GM21360 (cell line): ENCODE measurements around the gene TAF15.

Source experiments
- ATAC-seq: cut with Tn5 transposase; IDR thresholded peaks from one replicate; pipeline ENCODE4 v1.9.1; 2021; ENCODE audit warnings: mild to moderate bottlenecking, moderate library complexity; ENCODE audit not compliant: unreplicated experiment

The TAF15 gene

DNA sequence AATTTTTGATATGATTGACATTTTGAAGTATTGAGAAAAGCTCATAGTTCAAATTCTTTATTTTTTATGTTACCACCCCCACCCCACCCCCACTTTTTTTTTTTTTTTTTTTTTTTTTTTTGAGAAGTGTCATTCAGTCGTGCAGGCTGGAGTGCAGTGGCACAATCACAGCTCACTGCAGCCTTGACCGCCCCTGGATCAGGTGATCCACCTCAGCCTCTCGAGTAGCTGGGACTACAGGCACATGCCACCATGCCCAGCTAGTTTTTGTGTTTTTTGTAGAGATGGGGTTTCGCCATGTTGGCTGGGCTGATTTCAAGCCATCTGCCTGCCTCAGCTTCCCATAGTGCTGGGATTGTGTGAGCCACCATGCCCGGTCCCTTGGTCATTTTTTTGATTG is 7.4 kb downstream of the TAF15 start:
- no peak for ATAC-seq

DNA sequence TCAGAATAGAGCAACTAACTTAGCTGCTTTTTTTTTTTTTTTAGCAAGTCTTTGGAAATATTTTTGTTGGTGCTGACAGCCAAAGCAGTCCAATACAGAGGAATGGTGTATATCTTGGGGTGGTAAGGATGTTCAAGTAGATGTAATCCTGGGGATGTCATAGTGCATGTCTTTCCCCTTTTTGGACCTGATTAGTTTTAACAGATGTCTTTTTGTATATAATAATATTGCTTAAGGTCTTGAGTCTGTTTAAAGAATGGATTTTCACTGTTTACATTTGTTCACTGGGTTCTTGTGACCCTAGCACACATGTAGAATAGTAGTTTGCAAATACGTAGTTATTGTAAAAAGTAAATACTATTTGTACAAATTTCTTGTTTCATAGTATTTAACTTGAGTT is 7.9 kb downstream of the TAF15 start:
- ATAC-seq, result no peak

DNA sequence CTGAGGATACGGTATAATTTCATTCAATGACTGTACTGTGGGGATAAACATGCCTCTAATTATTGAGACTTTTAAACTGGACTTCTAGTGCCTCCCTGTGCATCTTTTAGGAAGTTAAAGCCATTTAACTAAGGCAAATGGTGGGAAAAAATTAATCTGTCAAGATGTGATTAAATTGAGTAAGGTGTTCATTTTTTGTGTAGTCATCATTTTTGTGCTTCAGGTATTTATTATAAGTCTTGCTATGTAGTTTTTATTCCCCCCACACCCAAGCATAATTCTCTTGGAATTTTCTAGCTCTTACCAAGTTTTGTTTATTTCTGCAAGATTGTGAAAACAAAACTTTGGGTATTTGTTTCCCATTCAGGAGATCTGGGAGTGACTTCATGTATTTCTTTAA is 10.2 kb downstream of the TAF15 start:
- ATAC-seq, result no peak

DNA sequence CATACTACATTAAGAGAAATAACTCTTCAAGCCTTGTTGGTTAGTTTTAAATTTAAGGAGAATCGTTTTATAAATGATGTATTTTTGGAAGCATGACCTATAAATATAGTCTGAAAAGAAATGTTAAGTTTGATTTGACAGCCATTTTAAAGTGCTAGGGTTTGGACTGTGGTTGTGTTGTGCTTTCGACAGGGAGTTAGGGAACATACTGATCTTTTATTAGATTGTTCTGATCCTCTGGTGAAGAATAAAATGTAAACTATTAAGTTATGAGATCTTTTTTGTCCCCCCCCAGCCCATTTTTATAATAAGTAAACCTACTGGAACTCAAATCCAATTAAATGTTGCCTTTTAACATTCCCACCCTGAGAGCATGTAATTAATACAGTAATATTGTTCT is 12.0 kb downstream of the TAF15 start:
- no peak for ATAC-seq

DNA sequence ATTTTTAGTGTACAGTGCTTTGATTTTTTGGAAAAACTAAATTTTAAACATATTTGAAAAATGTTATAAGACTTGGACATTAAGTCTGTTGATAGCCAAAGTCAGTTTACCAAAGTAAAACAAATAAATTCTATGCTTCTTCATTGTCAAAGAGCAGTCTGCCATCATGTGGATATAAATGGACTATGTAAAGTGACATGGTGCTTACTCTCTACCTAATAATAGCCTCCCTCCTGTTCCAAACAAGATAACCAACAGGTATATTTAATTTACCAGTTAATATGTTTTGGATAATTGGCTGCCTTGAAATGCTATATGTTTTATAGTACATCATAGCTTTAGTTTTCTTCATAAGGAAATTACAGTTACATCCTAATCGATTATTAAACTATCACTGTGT is 15.9 kb downstream of the TAF15 start:
- ATAC-seq, result no peak

DNA sequence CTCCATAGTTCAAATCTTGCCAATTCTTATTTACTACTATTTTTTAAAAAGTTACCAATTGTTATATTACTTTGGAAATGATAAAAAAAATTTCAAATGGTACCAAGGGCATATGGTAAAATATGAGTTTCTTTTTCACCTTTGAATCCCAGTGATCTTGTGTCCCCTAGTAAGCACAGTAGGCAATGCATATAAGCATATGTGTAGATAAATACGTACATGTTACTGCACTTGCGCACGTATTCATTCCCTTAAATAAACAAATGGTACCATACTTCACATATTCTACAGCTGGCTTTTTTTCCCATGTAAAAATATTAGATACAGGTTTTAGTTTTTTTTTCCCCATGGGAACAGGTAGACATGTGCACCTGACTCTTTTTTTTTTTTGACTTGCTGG is 31.8 kb downstream of the TAF15 start:
- no peak for ATAC-seq

DNA sequence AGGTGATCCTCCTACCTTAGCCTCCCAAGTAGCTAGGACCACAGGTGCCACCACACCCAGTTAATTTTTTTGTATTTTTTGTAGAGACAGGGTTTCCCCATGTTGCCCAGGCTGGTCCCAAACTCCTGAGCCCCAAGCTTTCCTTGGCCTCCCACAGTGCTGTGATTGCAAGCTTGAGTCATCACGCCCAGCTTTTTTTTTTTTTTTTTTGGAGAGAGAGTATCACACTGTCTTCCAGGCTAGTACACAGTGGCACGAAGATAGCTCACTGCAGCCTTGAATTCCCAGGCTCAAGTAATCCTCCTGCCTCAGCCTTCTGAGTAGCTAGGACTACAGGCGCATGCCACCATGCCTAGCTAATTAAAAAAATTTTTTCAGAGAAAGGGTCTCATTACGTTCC is 32.2 kb downstream of the TAF15 start:
- no peak for ATAC-seq

DNA sequence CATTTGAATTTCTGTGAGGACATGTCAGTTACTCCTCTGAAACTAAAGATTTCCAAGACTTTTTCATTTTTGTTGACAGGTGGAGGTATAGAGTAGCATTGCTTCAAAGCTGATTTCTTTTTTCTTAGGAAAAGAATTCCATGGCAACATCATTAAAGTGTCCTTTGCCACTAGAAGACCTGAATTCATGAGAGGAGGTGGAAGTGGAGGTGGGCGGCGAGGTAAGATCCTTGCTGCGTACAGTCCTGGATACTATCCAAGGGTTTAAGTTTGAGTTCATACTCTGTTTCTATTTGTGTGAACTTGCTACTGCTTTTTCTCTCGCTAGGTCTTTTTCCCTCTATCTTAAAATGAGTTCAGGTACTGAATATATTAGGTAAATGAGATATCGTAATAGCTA is 33.0 kb downstream of the TAF15 start:
- no peak for ATAC-seq

DNA sequence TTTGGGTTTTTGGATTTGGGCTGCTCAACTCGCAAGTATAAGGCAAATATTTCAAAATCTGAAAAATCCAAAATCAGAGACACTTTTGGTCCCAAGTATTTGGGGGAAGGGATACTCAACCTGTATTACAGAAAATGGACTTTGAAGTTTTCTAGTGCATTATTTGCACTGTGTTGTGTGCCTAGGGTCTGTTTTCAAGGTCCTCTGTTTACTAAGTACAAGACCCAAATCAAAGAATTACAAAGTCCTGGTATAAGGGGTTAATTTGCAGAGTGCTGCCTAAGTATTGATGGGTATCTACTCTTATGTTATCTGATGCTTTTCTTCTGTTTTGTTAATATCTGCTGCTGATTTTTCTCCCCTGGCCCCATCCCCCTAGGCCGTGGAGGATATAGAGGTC is 34.4 kb downstream of the TAF15 start:
- ATAC-seq, result no peak

DNA sequence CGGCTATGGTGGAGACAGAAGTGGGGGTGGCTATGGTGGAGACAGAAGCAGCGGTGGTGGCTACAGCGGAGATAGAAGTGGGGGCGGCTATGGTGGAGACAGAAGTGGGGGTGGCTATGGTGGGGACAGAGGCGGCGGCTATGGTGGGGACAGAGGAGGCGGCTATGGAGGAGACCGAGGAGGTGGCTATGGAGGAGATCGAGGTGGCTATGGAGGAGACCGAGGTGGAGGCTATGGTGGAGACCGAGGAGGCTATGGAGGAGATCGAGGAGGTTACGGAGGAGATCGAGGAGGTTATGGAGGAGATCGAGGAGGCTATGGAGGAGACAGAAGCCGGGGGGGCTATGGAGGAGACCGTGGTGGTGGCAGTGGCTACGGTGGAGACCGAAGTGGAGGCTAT is 35.3 kb downstream of the TAF15 start:
- no peak for ATAC-seq

DNA sequence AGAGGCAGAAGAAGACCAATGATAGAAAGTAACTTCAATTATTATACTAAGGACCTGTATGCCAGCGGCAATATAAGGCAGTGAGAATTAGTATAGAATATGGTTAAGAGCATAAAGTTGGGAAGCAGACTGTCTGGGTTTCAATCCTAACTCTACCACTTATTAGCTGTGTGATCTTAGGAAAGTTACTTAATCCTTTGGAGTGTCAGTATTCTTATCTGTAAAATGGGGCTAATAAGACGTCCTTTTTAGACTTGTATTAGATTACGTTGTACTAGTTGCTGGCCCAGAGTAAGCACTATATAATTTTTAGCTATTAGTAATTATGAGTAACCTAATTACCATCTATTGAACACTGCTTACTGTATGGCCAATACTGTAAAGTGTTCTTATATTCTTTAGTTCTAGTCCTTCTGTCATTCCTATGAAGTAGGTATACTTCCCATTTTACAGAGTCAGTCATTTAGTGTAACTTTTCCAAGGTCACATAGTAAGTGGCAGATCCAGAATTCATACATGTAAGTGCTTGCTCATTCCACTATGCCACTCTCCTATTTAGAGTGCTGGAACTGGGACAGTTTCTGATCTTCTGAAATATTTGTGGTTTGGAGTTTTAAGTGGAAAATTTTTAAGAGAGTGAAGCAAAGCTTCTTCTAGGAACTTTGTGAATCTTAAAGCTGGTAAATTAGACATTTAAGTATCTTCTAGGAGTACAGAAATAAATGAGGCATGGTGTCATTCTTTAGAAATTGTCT is 36.9 kb downstream of the TAF15 start:
- no peak for ATAC-seq

DNA sequence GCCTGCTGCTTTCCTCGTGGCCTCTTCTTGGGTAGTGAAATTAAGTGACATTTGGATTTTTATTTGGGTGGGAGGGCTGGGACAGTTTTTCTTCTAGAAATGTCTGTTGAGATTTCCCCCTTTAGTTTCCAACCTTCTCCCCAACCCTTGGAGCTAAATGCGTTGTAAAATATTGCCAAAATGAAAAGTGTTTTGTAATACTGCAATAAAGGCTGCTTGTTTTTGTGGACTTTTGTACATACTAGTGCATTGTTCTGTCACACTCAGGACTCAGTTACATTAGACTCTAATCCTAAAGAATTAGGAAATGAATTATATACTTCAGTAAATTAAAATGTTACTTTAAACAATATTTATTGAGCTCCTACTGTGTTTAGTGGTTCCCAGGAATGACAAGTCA is 37.7 kb downstream of the TAF15 start:
- ATAC-seq, result no peak

DNA sequence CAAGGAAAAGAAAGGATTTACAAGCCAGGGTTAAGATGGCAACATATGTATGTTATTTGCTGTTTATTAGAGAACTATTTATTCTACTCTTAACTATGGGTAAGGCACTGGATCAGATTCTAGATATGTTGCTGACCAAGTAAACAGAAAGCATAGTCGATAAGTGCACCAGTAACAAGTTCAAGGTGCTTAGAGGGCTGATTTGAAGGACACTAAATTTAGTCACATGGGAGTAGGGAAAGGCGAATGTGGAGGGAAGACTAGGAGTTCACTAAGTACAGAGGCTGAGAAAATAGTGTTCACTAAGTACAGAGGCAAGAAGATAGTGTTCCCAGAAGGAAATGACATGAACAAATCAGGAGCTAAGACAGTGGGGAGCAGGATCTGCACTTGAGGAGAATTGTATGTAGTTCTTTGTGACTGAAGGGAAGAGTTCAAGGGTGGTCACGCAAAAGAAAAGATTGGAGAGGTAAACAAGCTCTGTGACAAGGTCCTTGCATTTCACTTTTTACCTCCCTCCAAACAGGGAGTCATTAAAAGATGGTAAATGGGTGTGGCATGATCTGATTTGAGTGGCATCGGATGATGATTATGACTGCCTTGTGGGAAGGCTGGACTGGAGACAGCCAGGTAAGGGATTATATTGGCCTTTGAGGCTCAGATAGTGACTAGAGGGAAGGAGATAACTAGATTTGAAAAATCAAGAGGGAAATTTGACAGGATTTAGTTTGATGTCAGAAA is 38.5 kb downstream of the TAF15 start:
- ATAC-seq, result no peak

DNA sequence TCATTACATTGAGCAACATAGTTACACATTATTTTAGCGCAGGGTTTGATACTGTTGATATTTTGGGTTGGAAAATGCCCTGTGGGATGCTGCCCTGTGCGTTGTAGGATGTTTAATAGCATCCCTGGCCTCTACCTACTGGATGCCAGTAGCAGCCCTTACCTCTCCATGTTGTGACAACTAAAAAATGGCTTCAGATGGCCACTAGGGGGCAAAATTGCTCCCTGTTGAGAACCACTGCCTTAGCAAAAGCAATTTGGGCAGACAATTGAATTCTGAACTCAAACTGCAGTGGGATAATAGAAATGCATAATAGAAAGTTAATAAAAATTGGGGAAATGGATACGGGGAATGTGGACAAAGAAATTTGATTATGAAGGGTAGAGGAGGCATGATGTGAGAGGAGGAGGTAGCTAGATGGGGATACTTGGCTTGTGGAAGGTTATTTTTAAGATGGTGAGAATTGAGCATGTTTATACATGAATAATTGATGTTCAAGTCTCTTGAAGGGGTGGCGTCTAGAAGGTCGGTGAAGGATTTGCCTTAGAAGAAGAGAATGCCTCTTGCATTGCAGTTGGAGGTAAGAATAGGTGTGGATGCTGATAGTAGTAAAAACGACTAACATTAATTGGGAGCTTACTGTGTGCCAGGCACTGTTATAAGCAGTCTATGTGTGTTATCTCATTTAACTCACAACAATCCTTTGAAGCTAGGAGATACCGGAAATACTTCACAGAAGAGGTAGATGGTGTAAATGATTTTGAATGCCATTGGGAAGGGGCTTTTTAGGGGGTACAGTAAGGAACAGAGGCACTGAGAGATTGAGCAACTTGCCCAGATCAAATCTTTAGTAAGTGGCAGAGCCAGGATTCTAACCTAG is 40.4 kb downstream of the TAF15 start:
- no peak for ATAC-seq

DNA sequence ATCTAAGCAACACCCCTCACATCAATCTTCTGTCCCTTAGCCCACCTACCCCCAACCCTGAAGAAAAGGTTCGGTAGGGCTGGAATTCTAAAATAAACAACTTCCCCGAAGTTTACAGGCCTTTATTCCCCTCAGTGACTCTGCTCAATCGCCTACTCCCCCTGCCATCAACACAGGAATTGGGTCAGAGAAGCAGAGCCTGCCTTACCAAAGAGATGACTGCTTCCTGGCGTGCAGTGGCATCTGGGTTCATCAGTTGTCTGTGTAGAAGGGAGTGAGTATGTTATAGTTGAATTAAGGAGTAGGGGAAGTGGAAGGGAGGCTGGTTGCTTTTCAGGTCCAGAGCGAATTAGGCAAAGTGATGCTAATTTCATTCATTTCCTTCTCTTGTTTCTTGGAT is 46.7 kb downstream of the TAF15 start:
- ATAC-seq, result no peak

DNA sequence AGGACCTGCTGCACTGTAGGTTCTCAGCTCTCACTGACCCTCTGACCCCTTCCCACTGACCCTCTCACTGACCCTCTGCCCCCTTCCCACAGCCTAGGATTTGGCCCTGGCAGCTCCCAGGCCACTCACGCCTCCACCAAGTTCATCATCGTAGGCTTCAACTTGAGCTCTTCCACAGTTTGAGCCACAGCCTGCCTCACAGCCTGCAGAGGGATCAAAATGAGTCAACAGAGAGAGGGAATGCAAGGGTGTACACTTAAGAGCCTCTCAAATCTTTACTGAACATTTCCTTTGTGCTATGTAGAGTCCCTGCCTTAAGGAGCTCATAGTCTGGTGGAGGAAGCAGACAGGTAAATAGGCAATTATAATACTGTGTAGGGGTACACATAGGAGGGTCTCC is 47.3 kb downstream of the TAF15 start:
- ATAC-seq, result no peak

DNA sequence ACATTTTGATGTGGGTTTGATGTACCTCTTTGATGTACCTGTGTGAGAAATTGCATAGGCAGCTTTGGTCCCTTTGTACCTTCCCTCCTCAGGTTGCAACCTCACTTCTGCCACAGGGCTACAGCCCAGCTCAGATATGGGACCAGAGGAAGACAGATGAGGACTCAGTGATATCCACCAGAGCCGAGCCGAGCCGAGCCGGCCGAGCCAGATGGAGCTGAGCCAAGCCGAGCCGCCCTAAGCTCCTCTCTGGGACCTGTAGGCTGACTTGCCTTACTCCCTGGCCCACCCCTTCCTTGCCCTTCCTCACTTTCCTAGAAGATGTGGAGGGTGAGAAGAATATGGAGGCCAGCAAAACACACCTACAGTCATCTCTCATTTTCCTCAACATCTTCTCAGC is 55.6 kb downstream of the TAF15 start:
- ATAC-seq, result no peak

DNA sequence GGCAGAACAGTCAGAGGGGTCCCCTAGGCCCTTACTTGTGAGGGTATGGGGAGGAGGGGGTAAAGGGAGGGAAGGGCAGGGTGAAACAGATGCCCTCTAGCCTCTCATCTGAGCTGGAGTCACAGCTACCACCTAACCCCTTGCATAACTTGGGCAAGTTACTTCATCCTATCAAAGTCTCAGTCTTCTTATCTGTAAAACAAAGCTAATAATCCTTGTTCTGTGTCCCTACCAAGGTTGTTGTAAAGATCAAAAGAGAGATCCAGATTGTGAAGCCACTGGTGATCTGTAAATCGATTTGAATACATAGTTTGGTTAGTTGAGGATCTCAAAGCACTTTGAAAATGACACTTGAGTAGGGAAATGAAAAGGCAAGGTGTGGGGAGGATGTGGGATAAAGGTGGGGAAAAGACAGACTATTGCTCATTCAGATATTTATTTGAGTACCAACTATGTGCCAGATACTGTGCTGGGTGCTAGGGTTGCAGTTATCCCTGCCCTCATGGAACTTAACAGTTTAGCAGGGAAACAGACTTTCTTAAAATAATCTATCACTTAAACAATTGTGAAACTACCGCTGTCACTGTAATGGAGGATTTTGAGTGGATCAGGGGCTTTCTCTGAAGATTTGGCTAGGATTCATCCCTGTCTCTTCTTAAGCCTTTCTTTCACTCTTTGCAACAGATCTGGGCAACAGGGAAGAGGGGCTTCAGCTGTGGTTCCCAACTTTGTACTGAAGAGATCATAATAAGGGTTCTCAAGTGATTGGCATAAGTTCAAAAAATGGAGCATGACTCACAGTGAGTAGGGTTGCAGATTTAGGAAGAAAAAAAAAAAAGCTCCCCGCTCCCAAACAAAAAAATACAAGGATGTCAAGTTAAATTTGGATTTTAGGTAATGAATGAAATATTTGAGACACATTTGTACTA is 56.4 kb downstream of the TAF15 start:
- no peak for ATAC-seq

DNA sequence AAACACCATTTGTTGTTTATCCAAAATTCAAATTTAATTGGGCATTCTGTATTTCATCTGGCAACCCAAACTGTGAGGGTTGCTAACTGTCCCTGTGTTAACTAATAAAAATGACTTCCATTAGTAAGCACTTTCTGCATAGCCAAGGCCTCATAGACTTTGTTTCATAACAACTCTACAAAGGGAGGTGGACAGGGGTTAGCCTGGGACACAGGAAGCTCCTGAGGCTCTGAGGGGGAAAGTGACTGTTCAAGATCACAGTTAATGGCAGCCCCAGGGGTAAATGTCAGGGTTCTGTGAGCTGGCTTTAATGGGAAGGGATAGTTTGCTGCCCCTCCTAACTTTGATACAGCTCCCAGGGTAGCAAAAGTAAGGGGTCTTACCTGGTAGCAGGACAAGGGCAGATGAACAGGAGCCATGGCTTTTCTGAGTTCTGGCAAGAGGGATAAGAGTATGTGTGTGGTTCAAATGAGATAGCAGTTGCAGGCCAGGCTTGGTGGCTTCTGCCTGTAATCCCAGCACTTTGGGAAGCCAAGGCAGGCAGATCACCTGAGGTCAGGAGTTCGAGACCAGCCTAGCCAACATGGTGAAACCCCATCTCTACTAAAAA is 57.2 kb downstream of the TAF15 start:
- ATAC-seq, result no peak

DNA sequence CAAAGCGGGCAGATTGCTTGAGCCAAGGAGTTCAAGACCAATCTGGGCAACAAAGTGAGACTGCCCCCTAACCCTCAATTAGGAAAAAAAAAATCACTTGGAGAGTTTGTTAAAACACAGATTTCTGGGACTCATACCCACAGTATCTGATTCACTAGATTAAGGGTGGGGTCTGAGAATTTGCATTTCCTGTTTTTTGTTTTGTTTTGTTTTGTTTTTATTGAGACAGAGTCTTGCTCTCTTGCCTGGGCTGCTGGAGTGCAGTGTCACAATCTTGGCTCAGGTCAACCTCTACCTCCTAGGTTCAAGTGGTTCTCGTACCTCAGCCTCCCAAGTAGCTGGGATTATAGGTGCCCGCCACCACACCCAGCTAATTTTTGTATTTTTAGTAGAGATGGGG is 58.3 kb downstream of the TAF15 start:
- no peak for ATAC-seq
